Frontal cortex (tissue), 4 donors: ENCODE results near the gene GPC6. TPM values are rescaled to one million over a fixed set of nuclear protein-coding genes. Genes with fewer than 3 reads are reported as not detected.

Experiments used
- DNase-seq, 2 donors: peaks; one replicate each; pipeline ENCODE4 v3.0.0; 2012; ENCODE audit warnings: low spot score in 2 of 2
- FAIRE-seq: peaks from 2 replicates; lab custom pipeline; 2012; peaks lifted over from hg19 to GRCh38; lab: Jason Lieb, UNC
- total RNA-seq: library from RNA; depleted of rRNA; stranded (reverse); fragments of >200 nt; gene quantifications from one replicate; pipeline ENCODE4 v1.2.3, GENCODE V29; 2014
- donor health status: control.
- donor health status: control.
- donor health status: control.

The GPC6 gene
- total RNA-seq, 1 donor from 2014 or later, result 9.0 TPM

DNA sequence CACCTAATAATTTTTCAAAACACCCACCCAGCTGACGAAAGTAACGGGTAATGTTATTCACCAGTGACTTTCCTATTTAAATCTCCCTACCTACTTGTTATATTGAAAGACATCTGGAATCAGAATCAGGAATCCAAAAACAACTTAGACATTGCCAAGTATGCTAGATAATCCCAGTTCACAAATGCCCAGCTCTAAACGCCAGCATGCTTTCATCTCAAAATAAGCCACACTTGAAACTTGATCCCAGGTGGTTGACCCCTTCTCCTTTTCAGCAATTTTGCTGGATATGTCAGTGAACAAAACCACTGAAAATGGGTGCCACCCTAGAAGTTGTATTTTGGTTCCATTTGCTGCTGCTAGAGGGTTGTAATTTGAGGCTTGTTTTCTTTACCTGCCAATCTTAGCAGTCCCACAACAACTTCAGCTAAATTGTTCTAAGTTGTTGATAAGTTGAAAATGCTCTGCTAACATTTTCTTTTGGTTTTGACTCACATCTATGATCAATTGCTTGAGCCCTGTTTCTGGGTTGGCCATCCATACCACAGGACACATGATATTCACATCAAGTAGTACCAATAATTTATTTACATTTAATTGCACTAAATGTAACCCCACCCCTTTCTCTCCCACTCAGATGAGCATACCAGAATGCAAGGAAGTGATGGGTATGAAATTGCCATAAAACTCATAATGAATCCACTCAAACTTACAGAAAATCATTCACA lies 1186.4 kb downstream of the GPC6 start:
- FAIRE-seq, result no peak
- no peak for DNase-seq

DNA sequence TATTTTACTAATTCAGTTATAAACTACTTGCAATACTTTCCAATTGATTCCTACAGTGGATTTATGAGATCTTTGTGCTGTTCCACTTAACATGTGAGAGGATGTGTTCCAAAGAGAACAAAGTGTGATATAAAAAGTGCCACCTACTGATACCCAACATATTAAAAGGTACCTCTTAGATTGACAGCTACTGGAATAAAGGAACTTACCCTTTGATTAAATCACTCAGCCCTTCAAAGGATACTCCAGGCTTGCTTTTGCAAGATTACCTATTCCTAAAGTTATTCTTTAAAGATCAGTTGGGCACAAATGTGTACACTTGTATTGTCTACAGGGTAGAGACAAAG lies 1187.0 kb downstream of the GPC6 start:
- FAIRE-seq (no peak), DNase-seq (no peak)

DNA sequence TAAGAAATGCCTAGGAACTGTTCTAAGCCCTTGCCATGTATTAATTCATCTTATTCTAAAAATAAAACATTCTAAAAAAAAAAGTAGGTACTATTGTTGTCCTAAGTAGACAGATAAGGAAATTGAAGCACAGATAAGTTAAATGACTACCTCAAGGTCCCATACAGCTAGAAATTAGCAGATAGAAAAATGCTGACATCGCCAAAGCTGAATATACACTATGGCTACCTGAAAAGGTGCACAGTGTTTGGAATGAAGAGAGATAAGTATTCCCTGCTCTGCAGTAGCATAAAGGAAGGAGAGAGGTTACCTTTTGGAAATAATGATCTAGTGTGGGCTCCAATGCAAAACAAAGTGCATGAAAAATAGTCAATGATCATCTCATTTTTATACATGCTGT lies 1187.5 kb downstream of the GPC6 start:
- FAIRE-seq, result no peak
- no peak for DNase-seq

DNA sequence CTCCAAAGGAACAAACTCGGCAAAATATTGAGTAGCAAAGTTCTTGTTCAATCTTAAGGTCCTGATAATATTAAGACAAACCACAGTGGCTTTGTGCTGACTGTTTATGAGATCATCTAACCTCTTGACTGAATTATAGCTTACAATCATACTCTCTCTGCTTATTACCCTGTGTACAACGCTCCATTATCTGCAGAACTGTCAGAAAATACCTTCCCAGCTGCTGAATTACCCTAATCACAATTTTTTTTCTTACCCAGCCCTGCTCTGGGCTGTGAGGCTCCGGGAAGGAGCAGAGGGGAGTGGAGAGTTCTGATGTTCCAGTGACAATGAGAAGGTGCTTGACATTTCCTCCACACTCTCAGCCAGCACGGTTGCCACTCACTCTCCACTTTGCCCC lies 1188.1 kb downstream of the GPC6 start:
- FAIRE-seq (no peak), DNase-seq (no peak)

DNA sequence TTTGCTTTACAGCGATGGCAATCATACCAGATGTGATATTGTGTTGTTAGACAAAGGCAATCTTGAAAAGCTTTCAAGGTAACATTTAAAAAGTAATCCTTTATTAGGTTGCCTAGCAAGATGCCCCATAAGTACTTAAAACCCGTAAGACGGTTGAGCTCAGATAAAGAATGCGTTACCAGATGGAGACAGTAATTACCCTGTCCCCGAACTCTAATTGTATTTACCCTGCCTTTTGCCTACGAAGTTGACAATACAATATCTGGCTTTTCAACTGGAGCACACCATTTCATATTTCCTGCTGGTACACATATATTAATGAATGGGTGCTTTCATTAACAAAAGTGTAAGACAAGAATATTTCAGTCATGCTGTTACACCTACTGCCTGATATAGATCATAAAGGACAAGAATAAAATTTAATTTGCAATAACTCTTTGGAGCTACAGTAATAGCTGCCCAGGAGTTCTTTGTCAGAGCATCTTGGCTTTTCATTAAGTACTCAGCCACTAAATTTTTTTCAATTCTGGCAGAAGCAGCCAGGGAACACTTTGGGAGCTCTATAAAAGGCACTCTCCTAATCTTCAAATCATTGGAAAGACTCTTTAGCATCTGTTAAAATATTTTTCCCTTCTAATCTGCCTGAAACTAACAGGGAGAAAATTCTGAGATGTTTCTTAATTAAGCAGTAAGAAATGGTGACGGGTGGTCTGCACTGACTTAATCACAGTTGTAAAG lies 1189.1 kb downstream of the GPC6 start:
- FAIRE-seq (no peak), DNase-seq (no peak)

DNA sequence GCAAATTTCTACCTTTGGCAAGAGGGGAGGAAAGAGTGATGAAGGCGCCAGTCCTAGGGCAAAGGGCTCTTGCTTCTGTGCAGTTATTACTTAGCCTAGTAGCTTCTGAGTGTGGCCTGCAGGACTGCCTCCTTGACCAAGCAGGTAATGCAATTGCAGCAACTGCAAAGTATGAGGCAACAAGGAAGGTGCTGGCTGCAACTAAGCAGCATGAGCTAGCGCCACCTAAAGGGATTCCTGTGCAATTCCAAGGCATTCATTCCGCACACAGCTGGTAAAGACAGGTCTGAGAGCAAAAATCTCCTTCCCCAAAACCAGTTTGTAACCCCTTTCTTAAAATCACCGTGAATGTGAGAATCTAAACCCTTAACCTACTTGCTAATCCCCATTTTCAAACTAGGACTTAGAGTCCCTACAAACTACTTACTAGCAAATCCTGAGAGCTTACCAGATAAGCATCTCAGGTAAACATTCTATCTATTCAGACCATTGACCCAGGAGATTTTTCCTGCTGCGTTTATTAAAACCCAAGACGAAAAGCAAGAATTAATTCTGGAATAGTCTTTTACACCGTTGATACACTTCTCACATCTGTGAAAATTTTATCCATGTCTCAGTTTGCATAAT lies 1190.0 kb downstream of the GPC6 start:
- DNase-seq, result no peak
- no peak for FAIRE-seq

DNA sequence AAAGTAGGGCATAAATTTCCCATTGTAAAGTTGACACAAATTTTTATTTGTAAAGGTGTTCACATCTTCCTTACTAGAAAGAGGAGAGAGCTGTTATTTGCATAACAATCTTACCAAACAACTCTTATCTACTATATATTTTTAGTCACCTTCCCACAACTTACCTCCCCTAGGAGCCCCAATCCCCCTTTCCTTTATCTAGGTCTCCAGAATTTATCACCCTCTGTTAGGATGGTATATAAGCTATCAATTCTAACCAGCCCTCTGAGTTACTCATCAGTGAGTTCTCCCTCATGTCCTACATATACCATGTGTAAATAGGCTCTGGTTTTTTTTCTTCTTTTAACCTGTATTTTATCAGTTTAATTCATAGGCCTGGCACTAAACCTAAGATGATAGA lies 1190.7 kb downstream of the GPC6 start:
- DNase-seq (no peak), FAIRE-seq (no peak)

DNA sequence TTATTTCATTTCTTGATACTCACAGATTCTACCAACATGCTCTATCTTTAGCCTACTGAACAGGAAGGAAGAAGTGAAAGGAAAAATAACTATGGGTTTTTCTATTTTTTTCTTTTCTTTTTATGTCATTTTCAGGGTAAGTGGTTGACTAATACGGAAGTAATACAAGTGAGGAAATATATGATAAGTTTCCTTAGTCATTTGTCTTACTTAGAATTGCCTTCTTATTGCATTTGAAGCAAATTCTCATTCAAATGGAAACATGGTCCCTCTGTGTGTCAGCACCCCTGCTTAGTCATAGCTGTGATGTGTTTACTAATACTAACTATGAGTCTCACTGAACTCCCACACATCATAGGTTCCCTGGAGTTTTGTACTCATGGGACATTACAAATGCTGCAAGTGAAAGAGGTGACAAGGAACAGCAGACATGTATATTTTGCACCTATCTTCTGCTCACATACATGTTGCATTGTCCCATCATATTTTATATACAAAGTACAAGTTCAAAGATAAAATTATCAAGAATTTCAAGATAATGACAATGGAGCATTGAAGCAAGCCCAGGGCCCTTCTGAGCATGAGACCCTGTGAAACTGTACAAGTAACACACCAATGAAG lies 1192.8 kb downstream of the GPC6 start:
- FAIRE-seq (no peak), DNase-seq (no peak)

DNA sequence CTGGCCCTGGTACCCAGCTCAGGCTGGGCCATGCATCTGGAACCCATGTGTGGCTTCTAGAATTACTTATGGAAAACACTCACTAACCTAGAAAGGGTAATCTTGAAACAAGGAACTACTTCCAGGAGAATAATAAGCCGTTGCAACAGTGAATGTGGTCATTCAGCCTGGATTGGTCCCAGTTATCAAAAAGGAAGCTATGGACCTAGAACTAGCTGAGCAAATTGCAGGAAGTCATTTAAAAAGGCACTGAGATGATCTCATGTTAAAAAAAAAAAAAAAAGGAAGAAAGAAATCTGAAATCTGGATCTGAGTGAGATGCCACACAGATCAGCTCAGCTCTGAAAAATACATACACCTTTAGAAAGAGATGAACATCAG lies 1193.3 kb downstream of the GPC6 start:
- no peak for FAIRE-seq
- DNase-seq, result no peak

DNA sequence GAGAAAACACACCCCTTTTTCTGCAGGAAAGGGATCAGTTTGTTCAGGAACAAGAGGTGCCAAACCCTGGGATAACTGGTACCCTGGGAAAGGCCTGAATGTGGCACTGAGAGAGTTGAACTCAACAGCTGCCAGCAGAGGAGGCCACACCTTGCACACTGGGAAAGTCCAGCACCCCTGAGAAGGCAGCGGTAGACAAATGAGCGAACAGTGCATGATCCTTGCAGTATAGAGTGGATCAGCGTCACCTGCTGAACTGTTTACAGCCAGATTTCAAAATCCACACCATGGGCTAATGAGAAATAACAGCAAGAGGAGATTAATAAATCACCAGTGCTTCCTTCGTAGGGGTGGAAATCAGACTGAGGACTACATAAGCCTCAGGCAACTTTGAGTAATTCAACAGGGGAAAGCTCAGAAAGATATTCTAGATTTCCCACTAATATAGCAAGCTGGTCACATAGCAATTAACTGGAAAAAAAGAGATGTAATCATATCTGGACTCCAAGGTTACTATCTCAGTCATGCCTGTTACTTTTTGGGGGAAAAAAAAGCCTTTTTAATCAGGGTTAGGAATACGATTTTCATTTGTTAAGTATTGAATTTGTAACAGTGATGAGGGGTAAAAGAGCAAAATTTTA lies 1200.8 kb downstream of the GPC6 start:
- no peak for DNase-seq

DNA sequence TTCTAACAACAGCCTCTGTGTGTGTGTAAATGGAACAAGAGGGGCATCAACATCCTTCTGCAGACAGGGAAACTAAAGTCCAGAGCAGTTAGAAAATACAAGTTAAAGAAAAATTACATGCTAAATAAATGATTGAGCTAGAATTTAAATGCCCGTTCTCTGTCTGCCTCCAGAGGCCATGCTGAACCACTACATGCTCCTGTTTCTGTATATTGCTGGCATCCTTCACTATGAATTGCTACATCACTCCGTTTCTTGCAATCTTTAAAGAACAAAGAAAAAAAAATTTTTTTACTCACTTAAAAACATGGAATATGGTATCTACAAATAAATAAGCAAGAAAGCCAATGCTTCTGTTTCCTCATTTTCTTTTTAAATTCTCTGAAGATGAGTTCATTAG lies 1205.0 kb downstream of the GPC6 start:
- FAIRE-seq (no peak), DNase-seq (no peak)

More for the DNA sequence above, 1200.8 kb downstream of the GPC6 start:
- no peak for FAIRE-seq

DNA sequence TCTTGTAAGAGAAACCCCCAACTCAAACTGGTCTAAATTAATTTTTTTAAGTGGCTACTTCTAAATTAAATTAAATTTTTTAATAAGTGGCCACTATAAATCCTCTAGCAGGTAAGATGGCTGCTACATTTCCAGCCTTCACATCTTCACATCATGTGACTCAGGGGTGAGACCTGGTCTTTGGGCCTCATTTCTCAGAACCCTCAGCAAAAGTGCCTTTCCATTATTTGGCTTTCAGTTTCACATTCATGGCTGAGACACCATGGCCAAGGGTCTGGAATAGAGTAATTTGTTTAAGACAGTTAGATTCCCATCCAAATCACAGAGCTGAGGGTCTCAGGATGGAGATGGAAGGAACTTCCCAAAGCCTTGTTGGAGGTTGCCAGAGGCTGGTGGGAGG lies 1205.4 kb downstream of the GPC6 start:
- DNase-seq (no peak), FAIRE-seq (no peak)

DNA sequence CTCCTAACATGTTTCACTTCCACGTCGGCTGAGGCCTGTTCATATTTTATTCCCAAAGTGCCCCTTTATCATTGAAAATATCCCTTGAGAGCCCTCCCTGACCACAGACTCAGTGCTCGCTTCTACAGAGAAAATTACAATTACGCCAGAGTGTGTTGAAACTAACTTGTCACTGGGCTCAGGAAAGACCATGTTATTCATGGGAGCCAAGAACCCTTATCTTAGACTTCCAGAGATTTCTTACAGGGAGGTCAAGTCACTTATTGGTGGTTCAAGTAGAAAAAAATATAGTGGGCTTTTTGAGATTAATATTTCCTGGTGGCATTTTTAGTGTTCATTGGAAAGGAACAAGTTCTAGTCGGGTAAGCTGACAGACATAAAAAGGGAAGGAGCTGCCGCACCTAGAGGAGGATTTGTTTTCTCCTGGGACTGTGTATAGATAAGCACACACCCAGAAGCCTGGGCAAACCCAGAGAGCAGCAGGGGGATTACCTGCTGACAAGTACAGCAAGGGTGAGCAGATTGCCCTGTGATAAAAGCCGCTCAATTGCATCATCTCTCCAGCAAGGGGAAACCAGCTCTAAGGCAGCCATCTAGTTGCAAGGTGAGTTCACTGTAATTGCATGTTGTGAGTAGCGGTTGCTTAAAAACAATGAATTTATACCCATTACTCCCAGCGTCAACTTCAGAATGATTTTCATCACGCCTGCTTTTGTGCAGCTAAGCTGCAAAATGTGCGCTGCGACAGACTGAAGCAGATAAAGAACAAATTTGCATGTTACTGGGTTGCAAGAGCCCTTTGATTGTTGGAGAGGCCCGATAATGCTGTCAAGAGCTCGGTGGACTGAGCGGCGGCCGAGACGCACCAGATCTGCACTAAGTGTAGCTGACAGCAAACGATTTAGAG lies 1206.7 kb downstream of the GPC6 start:
- DNase-seq (no peak), FAIRE-seq (no peak)

DNA sequence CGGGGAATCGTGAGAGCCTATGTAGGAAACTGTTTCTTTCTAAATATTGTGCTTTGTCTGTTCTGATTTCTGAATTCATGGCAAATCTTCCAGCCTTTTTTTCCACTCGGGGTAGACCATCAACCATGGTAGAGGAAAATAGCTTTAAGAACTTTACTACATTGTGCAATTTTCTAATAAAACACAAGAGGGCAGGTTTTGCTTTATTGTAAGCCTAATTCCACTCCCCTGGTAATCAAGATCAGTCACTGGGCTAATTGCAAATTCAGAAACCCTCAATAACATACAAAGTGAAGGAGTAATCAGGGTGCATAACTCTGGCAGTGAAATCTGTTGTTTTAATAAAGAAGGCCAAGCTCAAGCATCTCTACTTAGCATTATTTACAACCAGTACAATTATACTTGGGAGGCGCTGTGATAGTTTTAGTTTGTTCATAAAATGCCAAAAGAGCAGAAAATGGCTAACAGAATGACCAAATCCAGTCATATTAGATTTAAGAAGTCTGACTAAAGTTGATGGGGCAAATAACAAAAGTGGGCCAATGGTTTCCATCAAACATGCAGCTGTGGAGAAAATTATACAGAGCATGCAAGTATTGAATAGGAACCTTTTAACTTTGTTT lies 1209.1 kb downstream of the GPC6 start:
- peak; percentile 90 for FAIRE-seq
- DNase-seq, result peak; percentile 17 to 33

DNA sequence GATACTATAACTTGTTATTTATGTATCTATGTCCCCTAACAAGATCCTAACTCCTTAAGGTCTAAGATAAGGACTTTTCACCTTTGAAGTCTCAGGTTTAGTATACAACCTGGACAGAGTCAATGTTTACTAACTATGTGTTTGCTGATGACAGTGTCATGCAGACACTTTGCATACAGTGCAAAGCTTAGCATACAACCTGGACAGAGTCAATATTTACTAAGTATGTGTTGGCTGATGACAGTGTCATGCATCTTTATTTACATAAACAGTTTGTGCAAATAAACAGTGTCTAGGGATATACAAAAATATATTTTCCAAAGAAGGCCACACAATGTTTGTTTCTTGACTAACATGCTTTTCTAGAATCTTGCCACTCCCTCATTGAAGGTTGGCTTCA lies 1218.2 kb downstream of the GPC6 start:
- no peak for FAIRE-seq

DNA sequence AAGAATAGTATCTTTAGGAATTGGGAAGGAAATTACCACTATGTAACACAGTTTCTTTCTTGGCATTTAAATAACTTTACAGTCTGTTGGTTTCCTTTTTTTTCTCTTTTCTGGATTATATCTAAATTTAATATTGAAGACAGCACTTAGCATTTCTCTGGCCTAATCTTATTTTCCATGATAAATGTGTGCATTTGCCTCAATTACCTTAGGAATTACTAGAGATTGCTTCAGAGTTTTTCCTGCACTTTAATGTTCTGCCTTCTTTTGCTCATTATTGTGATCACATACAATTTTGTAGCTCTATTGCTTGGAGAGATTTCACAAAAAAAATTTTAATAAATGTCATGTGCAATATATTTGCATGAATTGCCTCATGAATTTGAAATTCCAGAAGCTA lies 1227.7 kb downstream of the GPC6 start:
- DNase-seq (no peak), FAIRE-seq (no peak)

More for the DNA sequence above, 1218.2 kb downstream of the GPC6 start:
- no peak for DNase-seq

DNA sequence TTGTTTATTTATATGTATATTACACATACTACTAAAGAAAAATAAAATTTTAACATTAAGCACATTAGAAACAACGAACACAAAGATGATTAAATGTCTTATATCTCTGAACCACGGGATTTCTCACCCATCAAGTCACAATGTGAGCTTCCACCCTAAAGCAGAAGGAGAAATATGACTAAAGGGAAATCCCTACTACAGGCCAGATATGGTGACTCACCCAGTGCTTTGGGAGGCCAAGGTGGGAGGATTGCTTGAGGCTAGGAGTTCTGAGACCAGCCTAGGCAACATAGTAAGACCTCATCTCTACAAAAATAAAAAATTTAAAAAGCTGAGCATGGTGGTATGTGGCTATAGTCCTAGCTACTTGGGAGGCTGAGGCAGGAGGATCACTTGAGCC lies 1228.3 kb downstream of the GPC6 start:
- DNase-seq, result no peak
- no peak for FAIRE-seq

DNA sequence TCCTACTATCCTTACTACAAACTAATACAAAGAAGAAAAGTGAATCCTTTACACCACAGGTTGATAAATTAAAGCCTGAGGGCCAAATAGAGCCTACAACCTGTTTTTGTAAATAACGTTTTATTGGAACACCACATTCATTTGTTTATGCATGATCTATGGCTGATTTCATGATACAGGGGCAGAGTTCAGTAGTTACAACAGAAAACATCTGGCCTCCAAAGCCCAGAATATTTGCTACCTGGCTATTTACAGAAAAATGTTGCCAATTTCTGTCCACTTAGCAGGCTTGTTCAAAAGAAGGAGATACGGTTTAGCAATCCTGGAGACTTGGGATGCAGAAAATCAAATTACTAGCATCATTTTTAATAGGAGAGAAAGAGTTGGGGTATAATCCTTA lies 1228.8 kb downstream of the GPC6 start:
- FAIRE-seq, result no peak
- DNase-seq, result no peak
